WTC11 (cell line): ENCODE measurements around the gene CEP57L1. TPM values are rescaled to one million over a fixed set of nuclear protein-coding genes. Genes with fewer than 3 reads are reported as not detected.

Source experiments
- ATAC-seq: fragments of 200-7000 bp; cut with Tn5 transposase; 2 replicates; pipeline ENCODE4 v1.10.0; 2021; ENCODE audit warnings: mild to moderate bottlenecking, moderate library complexity
- CTCF ChIA-PET: fragments of 300-600 bp; sonication (Branson Sonifier 250); formaldehyde crosslinking; loops from one replicate; lab custom pipeline; 2021; ENCODE audit warnings: antibody characterized with exemption; lab: Charles Lee
- POLR2A ChIA-PET: fragments of 350-600 bp; sonication (Branson Sonifier 250); formaldehyde crosslinking; loops from one replicate; lab custom pipeline; 2021; ENCODE audit warnings: antibody characterized with exemption; lab: Charles Lee
- DNase-seq: peaks from one replicate; pipeline ENCODE4 v3.0.0; 2021; ENCODE audit warnings: low spot score
- H3K27ac Mint-ChIP-seq: 2 replicates; pipeline ENCODE4 v1.8.0; 2021; ENCODE audit warnings: mixed read lengths
- H3K27me3 Mint-ChIP-seq: 2 replicates; pipeline ENCODE4 v1.8.0; 2021; ENCODE audit warnings: low read depth, mild to moderate bottlenecking, moderate library complexity, mixed read lengths
- H3K36me3 Mint-ChIP-seq: 2 replicates; pipeline ENCODE4 v1.8.0; 2021; ENCODE audit warnings: mixed read lengths
- H3K4me1 Mint-ChIP-seq: 2 replicates; pipeline ENCODE4 v1.8.0; 2022; ENCODE audit warnings: mixed read lengths
- H3K4me3 Mint-ChIP-seq: 2 replicates; pipeline ENCODE4 v1.8.0; 2021; ENCODE audit warnings: mild to moderate bottlenecking, moderate library complexity, mixed read lengths
- H3K9me3 Mint-ChIP-seq: 2 replicates; pipeline ENCODE4 v1.8.0; 2021; ENCODE audit warnings: mixed read lengths
- CBFB ChIP-seq: sonication (generic); formaldehyde crosslinking; IDR thresholded peaks from 2 replicates; pipeline ENCODE4 v1.8.1; 2022; ENCODE audit warnings: mild to moderate bottlenecking, low read depth, missing genetic modification reagents
- CREB1 ChIP-seq: sonication (generic); formaldehyde crosslinking; IDR thresholded peaks from 2 replicates; pipeline ENCODE4 v1.8.0; 2023; ENCODE audit warnings: mild to moderate bottlenecking, missing genetic modification reagents
- HMGA2 ChIP-seq: fragments of 250-450 bp; sonication (Bioruptor Pico); IDR thresholded peaks from 2 replicates; pipeline ENCODE4 v1.4.0; 2021; ENCODE audit warnings: mild to moderate bottlenecking, moderate library complexity
- JAZF1 ChIP-seq: fragments of 250-450 bp; sonication (Bioruptor Pico); IDR thresholded peaks from 2 replicates; pipeline ENCODE4 v1.9.0; 2021; ENCODE audit warnings: moderate library complexity, mild to moderate bottlenecking, inconsistent platforms
- KAT7 ChIP-seq: sonication (generic); formaldehyde crosslinking; IDR thresholded peaks from 2 replicates; pipeline ENCODE4 v1.8.1; 2023; ENCODE audit warnings: missing genetic modification reagents, mild to moderate bottlenecking, borderline replicate concordance
- SMAD4 ChIP-seq: sonication (generic); formaldehyde crosslinking; IDR thresholded peaks from 2 replicates; pipeline ENCODE4 v1.8.0; 2022; ENCODE audit warnings: mild to moderate bottlenecking, missing genetic modification reagents
- ZNF263 ChIP-seq: sonication (generic); formaldehyde crosslinking; IDR thresholded peaks from 2 replicates; pipeline ENCODE4 v1.8.1; 2022; ENCODE audit warnings: low read depth, mild to moderate bottlenecking, moderate library complexity, missing genetic modification reagents
- ZNF317 ChIP-seq: sonication (generic); formaldehyde crosslinking; IDR thresholded peaks from 2 replicates; pipeline ENCODE4 v1.8.1; 2023; ENCODE audit warnings: low read depth, mild to moderate bottlenecking, moderate library complexity, missing genetic modification reagents, borderline replicate concordance
- ZNF396 ChIP-seq: fragments of 250-450 bp; sonication (Bioruptor Pico); IDR thresholded peaks from 2 replicates; pipeline ENCODE4 v1.8.0; 2021; ENCODE audit warnings: mild to moderate bottlenecking, moderate library complexity, borderline replicate concordance
- total RNA-seq: library from RNA; stranded (reverse); gene quantifications from 3 replicates; pipeline ENCODE4 v1.2.3, GENCODE V29; 2021
- TF ChIP-seq, protein P1 (sequence below): sonication (generic); formaldehyde crosslinking; IDR thresholded peaks from 2 replicates; pipeline ENCODE4 v1.8.1; 2023; ENCODE audit warnings: mild to moderate bottlenecking, moderate library complexity, missing genetic modification reagents
- TF ChIP-seq, protein P2 (sequence below): sonication (generic); formaldehyde crosslinking; conservative IDR thresholded peaks from 2 replicates; pipeline ENCODE4 v1.8.1; 2022; ENCODE audit warnings: mild to moderate bottlenecking, missing genetic modification reagents
- TF ChIP-seq, protein P3 (sequence below): fragments of 250-450 bp; sonication (Bioruptor Pico); IDR thresholded peaks from 2 replicates; pipeline ENCODE4 v1.9.0; 2021; ENCODE audit warnings: mild to moderate bottlenecking, borderline replicate concordance
- TF ChIP-seq, protein P4 (sequence below): sonication (generic); formaldehyde crosslinking; IDR thresholded peaks from 2 replicates; pipeline ENCODE4 v1.8.0; 2023; ENCODE audit warnings: mild to moderate bottlenecking, missing genetic modification reagents
- TF ChIP-seq, protein P5 (sequence below): fragments of 250-450 bp; sonication (Bioruptor Pico); IDR thresholded peaks from 2 replicates; pipeline ENCODE4 v1.8.0; 2021; ENCODE audit warnings: mild to moderate bottlenecking
- TF ChIP-seq, protein P6 (sequence below): fragments of 250-450 bp; sonication (Bioruptor Pico); IDR thresholded peaks from 2 replicates; pipeline ENCODE4 v1.9.0; 2021; ENCODE audit warnings: mild to moderate bottlenecking
- TF ChIP-seq, protein P7 (sequence below): sonication (generic); formaldehyde crosslinking; IDR thresholded peaks from 2 replicates; pipeline ENCODE4 v1.8.1; 2023; ENCODE audit warnings: mild to moderate bottlenecking, missing genetic modification reagents, borderline replicate concordance

CEP57L1 gene
- total RNA-seq, 1 experiment from 2014 or later = 13.1 TPM

DNA sequence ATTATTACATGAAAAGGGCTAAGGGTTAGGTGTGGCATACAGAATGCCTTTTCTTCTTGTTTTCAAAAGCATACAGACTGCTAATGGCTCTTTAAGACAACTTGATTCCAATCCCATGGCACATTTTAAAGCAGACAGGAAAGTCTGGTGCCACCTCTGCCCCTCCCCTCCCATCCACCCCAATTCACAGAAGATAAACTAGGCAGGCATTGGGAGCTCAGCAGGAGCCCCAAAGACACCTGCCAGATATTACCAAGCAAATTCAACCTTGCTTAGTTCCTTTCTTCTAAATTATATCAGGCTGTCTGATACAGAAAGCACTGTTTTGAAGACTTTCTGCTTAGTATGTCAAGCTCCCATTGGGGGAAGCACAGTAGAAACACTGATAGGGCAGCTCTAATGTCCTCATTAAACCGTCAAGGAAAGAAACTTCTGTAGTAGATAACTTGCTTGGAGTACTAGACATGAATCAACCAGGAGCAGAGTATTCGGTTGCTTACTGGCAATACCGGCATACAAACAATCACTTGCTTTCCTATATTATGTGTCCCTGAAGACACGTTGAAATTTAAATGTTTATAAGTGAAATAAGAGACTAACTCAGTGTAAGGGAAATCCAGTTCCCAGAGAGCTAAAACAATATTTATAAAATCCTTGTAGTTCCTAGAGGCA is 13.7 kb upstream of the CEP57L1 start:
- DNase-seq (no peak), ATAC-seq (no peak)
- H3K4me3 Mint-ChIP-seq = no peak overlapping the region
- no peaks in the 10 kb centered on the region for H3K27me3 Mint-ChIP-seq
- POLR2A ChIA-PET = interaction anchor here (0.6 kb wide), 1 partner anchor 13 kb away, joined by 3 read pairs; the partner anchor contains the start of gene SESN1
- H3K9me3 Mint-ChIP-seq = no peaks in the 10 kb centered on the region
- TF ChIP-seq, protein P1, sequence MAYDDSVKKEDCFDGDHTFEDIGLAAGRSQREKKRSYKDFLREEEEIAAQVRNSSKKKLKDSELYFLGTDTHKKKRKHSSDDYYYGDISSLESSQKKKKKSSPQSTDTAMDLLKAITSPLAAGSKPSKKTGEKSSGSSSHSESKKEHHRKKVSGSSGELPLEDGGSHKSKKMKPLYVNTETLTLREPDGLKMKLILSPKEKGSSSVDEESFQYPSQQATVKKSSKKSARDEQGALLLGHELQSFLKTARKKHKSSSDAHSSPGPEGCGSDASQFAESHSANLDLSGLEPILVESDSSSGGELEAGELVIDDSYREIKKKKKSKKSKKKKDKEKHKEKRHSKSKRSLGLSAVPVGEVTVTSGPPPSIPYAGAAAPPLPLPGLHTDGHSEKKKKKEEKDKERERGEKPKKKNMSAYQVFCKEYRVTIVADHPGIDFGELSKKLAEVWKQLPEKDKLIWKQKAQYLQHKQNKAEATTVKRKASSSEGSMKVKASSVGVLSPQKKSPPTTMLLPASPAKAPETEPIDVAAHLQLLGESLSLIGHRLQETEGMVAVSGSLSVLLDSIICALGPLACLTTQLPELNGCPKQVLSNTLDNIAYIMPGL = no peak
- TF ChIP-seq ZNF263 (CRISPR knock-in tag) (no peak), CBFB (CRISPR knock-in tag) (no peak), KAT7 (CRISPR knock-in tag) (no peak), ZNF396 (CRISPR knock-in tag) (no peak), SMAD4 (no peak), CREB1 (CRISPR knock-in tag) (no peak), JAZF1 (no peak)
- TF ChIP-seq, protein P2, sequence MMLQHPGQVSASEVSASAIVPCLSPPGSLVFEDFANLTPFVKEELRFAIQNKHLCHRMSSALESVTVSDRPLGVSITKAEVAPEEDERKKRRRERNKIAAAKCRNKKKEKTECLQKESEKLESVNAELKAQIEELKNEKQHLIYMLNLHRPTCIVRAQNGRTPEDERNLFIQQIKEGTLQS (CRISPR knock-in tag) = no peak
- TF ChIP-seq, protein P3, sequence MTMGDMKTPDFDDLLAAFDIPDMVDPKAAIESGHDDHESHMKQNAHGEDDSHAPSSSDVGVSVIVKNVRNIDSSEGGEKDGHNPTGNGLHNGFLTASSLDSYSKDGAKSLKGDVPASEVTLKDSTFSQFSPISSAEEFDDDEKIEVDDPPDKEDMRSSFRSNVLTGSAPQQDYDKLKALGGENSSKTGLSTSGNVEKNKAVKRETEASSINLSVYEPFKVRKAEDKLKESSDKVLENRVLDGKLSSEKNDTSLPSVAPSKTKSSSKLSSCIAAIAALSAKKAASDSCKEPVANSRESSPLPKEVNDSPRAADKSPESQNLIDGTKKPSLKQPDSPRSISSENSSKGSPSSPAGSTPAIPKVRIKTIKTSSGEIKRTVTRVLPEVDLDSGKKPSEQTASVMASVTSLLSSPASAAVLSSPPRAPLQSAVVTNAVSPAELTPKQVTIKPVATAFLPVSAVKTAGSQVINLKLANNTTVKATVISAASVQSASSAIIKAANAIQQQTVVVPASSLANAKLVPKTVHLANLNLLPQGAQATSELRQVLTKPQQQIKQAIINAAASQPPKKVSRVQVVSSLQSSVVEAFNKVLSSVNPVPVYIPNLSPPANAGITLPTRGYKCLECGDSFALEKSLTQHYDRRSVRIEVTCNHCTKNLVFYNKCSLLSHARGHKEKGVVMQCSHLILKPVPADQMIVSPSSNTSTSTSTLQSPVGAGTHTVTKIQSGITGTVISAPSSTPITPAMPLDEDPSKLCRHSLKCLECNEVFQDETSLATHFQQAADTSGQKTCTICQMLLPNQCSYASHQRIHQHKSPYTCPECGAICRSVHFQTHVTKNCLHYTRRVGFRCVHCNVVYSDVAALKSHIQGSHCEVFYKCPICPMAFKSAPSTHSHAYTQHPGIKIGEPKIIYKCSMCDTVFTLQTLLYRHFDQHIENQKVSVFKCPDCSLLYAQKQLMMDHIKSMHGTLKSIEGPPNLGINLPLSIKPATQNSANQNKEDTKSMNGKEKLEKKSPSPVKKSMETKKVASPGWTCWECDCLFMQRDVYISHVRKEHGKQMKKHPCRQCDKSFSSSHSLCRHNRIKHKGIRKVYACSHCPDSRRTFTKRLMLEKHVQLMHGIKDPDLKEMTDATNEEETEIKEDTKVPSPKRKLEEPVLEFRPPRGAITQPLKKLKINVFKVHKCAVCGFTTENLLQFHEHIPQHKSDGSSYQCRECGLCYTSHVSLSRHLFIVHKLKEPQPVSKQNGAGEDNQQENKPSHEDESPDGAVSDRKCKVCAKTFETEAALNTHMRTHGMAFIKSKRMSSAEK (CRISPR knock-in tag) = no peak
- TF ChIP-seq, protein P4, sequence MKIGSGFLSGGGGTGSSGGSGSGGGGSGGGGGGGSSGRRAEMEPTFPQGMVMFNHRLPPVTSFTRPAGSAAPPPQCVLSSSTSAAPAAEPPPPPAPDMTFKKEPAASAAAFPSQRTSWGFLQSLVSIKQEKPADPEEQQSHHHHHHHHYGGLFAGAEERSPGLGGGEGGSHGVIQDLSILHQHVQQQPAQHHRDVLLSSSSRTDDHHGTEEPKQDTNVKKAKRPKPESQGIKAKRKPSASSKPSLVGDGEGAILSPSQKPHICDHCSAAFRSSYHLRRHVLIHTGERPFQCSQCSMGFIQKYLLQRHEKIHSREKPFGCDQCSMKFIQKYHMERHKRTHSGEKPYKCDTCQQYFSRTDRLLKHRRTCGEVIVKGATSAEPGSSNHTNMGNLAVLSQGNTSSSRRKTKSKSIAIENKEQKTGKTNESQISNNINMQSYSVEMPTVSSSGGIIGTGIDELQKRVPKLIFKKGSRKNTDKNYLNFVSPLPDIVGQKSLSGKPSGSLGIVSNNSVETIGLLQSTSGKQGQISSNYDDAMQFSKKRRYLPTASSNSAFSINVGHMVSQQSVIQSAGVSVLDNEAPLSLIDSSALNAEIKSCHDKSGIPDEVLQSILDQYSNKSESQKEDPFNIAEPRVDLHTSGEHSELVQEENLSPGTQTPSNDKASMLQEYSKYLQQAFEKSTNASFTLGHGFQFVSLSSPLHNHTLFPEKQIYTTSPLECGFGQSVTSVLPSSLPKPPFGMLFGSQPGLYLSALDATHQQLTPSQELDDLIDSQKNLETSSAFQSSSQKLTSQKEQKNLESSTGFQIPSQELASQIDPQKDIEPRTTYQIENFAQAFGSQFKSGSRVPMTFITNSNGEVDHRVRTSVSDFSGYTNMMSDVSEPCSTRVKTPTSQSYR = no peak
- TF ChIP-seq, all 79 proteins: peak for 0
- H3K4me1 Mint-ChIP-seq = peaks cover 9% of the 10 kb centered on the region; the same call in 1 of the 2 replicates
- CTCF ChIA-PET = interaction anchor here (0.6 to 1.3 kb wide), 4 partner anchors 9 to 618 kb away, joined by 3 read pairs; partner anchors contain the start of gene SESN1
- H3K36me3 Mint-ChIP-seq = no peaks in the 10 kb centered on the region
- no peak overlapping the region for H3K27ac Mint-ChIP-seq

DNA sequence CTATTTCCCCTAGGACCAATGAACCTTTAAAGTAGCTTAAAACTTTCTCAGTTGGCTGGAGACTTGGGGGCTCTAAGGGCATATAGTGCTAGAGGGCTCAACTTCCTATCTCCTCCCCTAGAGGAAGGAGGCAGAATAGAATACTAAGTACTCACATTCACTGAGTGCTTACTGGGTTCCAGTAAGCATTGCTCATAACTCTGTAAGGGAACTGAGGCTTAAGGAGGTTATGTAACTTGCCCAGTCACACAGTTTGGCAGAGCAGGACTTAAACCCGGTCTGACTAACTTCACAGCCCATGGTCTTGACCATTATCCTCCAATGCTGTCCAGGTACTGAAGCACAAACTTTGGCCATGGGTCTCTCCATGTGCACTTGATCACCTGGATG is 13.1 kb upstream of the CEP57L1 start:
- Mint-ChIP-seq H3K36me3 (no peaks in the 10 kb centered on the region), H3K4me1 (peaks cover 9% of the 10 kb centered on the region; the same call in 1 of the 2 replicates), H3K27me3 (no peaks in the 10 kb centered on the region), H3K27ac (no peak overlapping the region), H3K9me3 (no peaks in the 10 kb centered on the region), H3K4me3 (no peak overlapping the region)
- ChIA-PET CTCF (interaction anchor here (0.6 to 1.3 kb wide), 4 partner anchors 9 to 619 kb away, joined by 3 read pairs; partner anchors contain the start of gene SESN1), POLR2A (interaction anchor here (0.6 kb wide), 1 partner anchor 12 kb away, joined by 3 read pairs; the partner anchor contains the start of gene SESN1)
- ATAC-seq (peak; percentile 95), DNase-seq (no peak)
- TF ChIP-seq, protein P5, sequence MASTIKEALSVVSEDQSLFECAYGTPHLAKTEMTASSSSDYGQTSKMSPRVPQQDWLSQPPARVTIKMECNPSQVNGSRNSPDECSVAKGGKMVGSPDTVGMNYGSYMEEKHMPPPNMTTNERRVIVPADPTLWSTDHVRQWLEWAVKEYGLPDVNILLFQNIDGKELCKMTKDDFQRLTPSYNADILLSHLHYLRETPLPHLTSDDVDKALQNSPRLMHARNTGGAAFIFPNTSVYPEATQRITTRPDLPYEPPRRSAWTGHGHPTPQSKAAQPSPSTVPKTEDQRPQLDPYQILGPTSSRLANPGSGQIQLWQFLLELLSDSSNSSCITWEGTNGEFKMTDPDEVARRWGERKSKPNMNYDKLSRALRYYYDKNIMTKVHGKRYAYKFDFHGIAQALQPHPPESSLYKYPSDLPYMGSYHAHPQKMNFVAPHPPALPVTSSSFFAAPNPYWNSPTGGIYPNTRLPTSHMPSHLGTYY = no peak
- TF ChIP-seq, protein P6, sequence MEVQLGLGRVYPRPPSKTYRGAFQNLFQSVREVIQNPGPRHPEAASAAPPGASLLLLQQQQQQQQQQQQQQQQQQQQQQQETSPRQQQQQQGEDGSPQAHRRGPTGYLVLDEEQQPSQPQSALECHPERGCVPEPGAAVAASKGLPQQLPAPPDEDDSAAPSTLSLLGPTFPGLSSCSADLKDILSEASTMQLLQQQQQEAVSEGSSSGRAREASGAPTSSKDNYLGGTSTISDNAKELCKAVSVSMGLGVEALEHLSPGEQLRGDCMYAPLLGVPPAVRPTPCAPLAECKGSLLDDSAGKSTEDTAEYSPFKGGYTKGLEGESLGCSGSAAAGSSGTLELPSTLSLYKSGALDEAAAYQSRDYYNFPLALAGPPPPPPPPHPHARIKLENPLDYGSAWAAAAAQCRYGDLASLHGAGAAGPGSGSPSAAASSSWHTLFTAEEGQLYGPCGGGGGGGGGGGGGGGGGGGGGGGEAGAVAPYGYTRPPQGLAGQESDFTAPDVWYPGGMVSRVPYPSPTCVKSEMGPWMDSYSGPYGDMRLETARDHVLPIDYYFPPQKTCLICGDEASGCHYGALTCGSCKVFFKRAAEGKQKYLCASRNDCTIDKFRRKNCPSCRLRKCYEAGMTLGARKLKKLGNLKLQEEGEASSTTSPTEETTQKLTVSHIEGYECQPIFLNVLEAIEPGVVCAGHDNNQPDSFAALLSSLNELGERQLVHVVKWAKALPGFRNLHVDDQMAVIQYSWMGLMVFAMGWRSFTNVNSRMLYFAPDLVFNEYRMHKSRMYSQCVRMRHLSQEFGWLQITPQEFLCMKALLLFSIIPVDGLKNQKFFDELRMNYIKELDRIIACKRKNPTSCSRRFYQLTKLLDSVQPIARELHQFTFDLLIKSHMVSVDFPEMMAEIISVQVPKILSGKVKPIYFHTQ (CRISPR knock-in tag) = no peak
- no peak for TF ChIP-seq ZNF317 (CRISPR knock-in tag)
- TF ChIP-seq HMGA2 (CRISPR knock-in tag) = no peak
- TF ChIP-seq, protein P7, sequence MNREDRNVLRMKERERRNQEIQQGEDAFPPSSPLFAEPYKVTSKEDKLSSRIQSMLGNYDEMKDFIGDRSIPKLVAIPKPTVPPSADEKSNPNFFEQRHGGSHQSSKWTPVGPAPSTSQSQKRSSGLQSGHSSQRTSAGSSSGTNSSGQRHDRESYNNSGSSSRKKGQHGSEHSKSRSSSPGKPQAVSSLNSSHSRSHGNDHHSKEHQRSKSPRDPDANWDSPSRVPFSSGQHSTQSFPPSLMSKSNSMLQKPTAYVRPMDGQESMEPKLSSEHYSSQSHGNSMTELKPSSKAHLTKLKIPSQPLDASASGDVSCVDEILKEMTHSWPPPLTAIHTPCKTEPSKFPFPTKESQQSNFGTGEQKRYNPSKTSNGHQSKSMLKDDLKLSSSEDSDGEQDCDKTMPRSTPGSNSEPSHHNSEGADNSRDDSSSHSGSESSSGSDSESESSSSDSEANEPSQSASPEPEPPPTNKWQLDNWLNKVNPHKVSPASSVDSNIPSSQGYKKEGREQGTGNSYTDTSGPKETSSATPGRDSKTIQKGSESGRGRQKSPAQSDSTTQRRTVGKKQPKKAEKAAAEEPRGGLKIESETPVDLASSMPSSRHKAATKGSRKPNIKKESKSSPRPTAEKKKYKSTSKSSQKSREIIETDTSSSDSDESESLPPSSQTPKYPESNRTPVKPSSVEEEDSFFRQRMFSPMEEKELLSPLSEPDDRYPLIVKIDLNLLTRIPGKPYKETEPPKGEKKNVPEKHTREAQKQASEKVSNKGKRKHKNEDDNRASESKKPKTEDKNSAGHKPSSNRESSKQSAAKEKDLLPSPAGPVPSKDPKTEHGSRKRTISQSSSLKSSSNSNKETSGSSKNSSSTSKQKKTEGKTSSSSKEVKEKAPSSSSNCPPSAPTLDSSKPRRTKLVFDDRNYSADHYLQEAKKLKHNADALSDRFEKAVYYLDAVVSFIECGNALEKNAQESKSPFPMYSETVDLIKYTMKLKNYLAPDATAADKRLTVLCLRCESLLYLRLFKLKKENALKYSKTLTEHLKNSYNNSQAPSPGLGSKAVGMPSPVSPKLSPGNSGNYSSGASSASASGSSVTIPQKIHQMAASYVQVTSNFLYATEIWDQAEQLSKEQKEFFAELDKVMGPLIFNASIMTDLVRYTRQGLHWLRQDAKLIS = no peak
